ENCODE data around the gene SELENOM. TPM values are rescaled to one million over a fixed set of nuclear protein-coding genes. Genes with fewer than 3 reads are reported as not detected.
"Not testable (repeated sequence)": the region's sequence is repeated elsewhere in the genome, so short reads cannot be mapped to it uniquely, and the experiment has no call there.

SELENOM gene
- total RNA-seq, 1 donor from 2014 or later, result 3.7 TPM

- Mint-ChIP-seq H3K9me3 (ENCODE audit: low read depth) (no peaks in the 10 kb centered on the region), H3K4me1 (ENCODE audit: low read depth) (peaks cover 42% of the 10 kb centered on the region), H3K27me3 (no peaks in the 10 kb centered on the region), H3K4me3 (ENCODE audit: low read depth) (peak overlapping the region; percentile 87), H3K27ac (peak overlapping the region; percentile 100), H3K36me3 (ENCODE audit: insufficient read depth) (no peaks in the 10 kb centered on the region)
- no peak for DNase-seq (ENCODE audit: low spot score, unreplicated experiment)
- no peak for TF ChIP-seq CTCF (IDR thresholded peaks at IDR 0.05; ENCODE audit: unreplicated experiment)
Measured at GRCh38 chr22:31081963-31082605, 25.3 kb downstream of the SELENOM start.

- H3K27ac Mint-ChIP-seq, result peak within 1 kb of the TSS; percentile 100
- no peaks in the 10 kb centered on the region for H3K9me3 Mint-ChIP-seq (ENCODE audit: low read depth)
- H3K27me3 Mint-ChIP-seq, result no peaks in the 10 kb centered on the region
- no peak for TF ChIP-seq CTCF (IDR thresholded peaks at IDR 0.05; ENCODE audit: unreplicated experiment)
- no peaks in the 10 kb centered on the region for H3K36me3 Mint-ChIP-seq (ENCODE audit: insufficient read depth)
- peak; percentile 88 for DNase-seq (ENCODE audit: low spot score, unreplicated experiment)
- H3K4me1 Mint-ChIP-seq (ENCODE audit: low read depth), result peaks cover 42% of the 10 kb centered on the region
- peak within 1 kb of the TSS; percentile 87 for H3K4me3 Mint-ChIP-seq (ENCODE audit: low read depth)
Measured at GRCh38 chr22:31080848-31081649, 26.3 kb downstream of the SELENOM start, which contains the start of gene SMTN. TSS of gene SMTN (plus strand) at chr22:31081318. CDS start at chr22:31083259, 1,941 bp downstream.

- H3K4me3 Mint-ChIP-seq (ENCODE audit: low read depth), result peak overlapping the region; percentile 87
- H3K27ac Mint-ChIP-seq, result peak overlapping the region; percentile 100
- no peaks in the 10 kb centered on the region for H3K9me3 Mint-ChIP-seq (ENCODE audit: low read depth)
- DNase-seq (ENCODE audit: low spot score, unreplicated experiment), result no peak
- no peaks in the 10 kb centered on the region for H3K27me3 Mint-ChIP-seq
- H3K4me1 Mint-ChIP-seq (ENCODE audit: low read depth), result peaks cover 41% of the 10 kb centered on the region
- no peaks in the 10 kb centered on the region for H3K36me3 Mint-ChIP-seq (ENCODE audit: insufficient read depth)
- no peak for TF ChIP-seq CTCF (IDR thresholded peaks at IDR 0.05; ENCODE audit: unreplicated experiment)
Measured at GRCh38 chr22:31080164-31080847, 27.1 kb downstream of the SELENOM start.

- no peak for DNase-seq (ENCODE audit: low spot score, unreplicated experiment)
- H3K36me3 Mint-ChIP-seq (ENCODE audit: insufficient read depth), result no peaks in the 10 kb centered on the region
- H3K4me3 Mint-ChIP-seq (ENCODE audit: low read depth), result no peak overlapping the region
- no peaks in the 10 kb centered on the region for H3K9me3 Mint-ChIP-seq (ENCODE audit: low read depth)
- peak overlapping the region; percentile 93 for H3K27ac Mint-ChIP-seq
- no peaks in the 10 kb centered on the region for H3K27me3 Mint-ChIP-seq
- no peak for TF ChIP-seq CTCF (IDR thresholded peaks at IDR 0.05; ENCODE audit: unreplicated experiment)
- peaks cover 37% of the 10 kb centered on the region for H3K4me1 Mint-ChIP-seq (ENCODE audit: low read depth)
Measured at GRCh38 chr22:31079095-31079642, 28.2 kb downstream of the SELENOM start.

- not testable (repeated sequence) for H3K36me3 Mint-ChIP-seq (ENCODE audit: insufficient read depth); H3K9me3 Mint-ChIP-seq (ENCODE audit: low read depth); DNase-seq (ENCODE audit: low spot score, unreplicated experiment); H3K27me3 Mint-ChIP-seq; H3K4me3 Mint-ChIP-seq (ENCODE audit: low read depth)
- Mint-ChIP-seq H3K4me1 (ENCODE audit: low read depth) (peaks cover 29% of the 10 kb centered on the region), H3K27ac (peak overlapping the region; percentile 39)
Measured at GRCh38 chr22:31078389-31078788, 29.0 kb downstream of the SELENOM start.

All from progenitor cell of endocrine pancreas (in vitro differentiated cells).